Neural progenitor cell (in vitro differentiated cells): ENCODE measurements around the gene SPEF1.

Experiments used
- CTCF ChIP-seq: fragments of 200-600 bp; sonication (generic); IDR thresholded peaks from 2 replicates; pipeline ENCODE4 v1.5.1; 2017; ENCODE audit warnings: antibody characterized with exemption, mild to moderate bottlenecking
- EZH2 ChIP-seq: fragments of 200-600 bp; sonication (generic); IDR thresholded peaks from 2 replicates; pipeline ENCODE4 v1.6.1; 2017; ENCODE audit warnings: antibody characterized with exemption, mild to moderate bottlenecking, moderate library complexity
- EZH2phosphoT487 ChIP-seq: fragments of 200-600 bp; sonication (generic); IDR thresholded peaks from 2 replicates; pipeline ENCODE4 v1.6.1; 2017; ENCODE audit warnings: antibody characterized with exemption

GRCh38 chr20:3740615-3741301 is 40.5 kb downstream of the SPEF1 start:
- TF ChIP-seq CTCF (no peak), EZH2 (no peak), EZH2phosphoT487 (no peak)
